Measurements from ENCODE around the gene SKAP1.
"Not testable (repeated sequence)": the region's sequence is repeated elsewhere in the genome, so short reads cannot be mapped to it uniquely, and the experiment has no call there.

The SKAP1 gene

GRCh38 chr17:48420823-48421222 lies 9.2 kb downstream of the SKAP1 start:
- H3K4me3 ChIP-seq (ENCODE audit: low read length): no peak overlapping the region
- no peak overlapping the region for H3K9ac ChIP-seq (ENCODE audit: low read length)
- no peaks in the 10 kb centered on the region for H4K20me1 ChIP-seq (ENCODE audit: insufficient read depth, low read length)
- H3K4me1 ChIP-seq (ENCODE audit: low read length): 0 out of 2 replicates have a peak, but pooled peaks cover 2% of the 10 kb centered on the region
- H2AFZ ChIP-seq (ENCODE audit: low read depth, low read length): no peak overlapping the region
- H3K9me3 ChIP-seq (ENCODE audit: insufficient read depth, low read length): no peaks in the 10 kb centered on the region
- no peaks in the 10 kb centered on the region for H3K79me2 ChIP-seq (ENCODE audit: low read length)
- H3K4me2 ChIP-seq (ENCODE audit: low read length): no peak overlapping the region
- H3K27me3 ChIP-seq (ENCODE audit: low read depth, low read length): no peaks in the 10 kb centered on the region
- H3K27ac ChIP-seq (ENCODE audit: low read length): no peak overlapping the region
- no peak for TF ChIP-seq EZH2phosphoT487 (IDR thresholded peaks at IDR 0.05; ENCODE audit: low read depth)
- TF ChIP-seq CTCF (IDR thresholded peaks at IDR 0.05; ENCODE audit: low read depth, low read length): no peak
- H3K36me3 ChIP-seq (replicated peaks; ENCODE audit: low read depth, low read length): no peaks in the 10 kb centered on the region

GRCh38 chr17:48416971-48417370 lies 13.0 kb downstream of the SKAP1 start:
- no peak overlapping the region for H3K9ac ChIP-seq (ENCODE audit: low read length)
- no peaks in the 10 kb centered on the region for H3K36me3 ChIP-seq (replicated peaks; ENCODE audit: low read depth, low read length)
- H3K4me1 ChIP-seq (ENCODE audit: low read length): 0 out of 2 replicates have a peak, but pooled peaks cover 2% of the 10 kb centered on the region
- TF ChIP-seq EZH2phosphoT487 (IDR thresholded peaks at IDR 0.05; ENCODE audit: low read depth) (no peak), CTCF (IDR thresholded peaks at IDR 0.05; ENCODE audit: low read depth, low read length) (no peak)
- no peak overlapping the region for H3K4me2 ChIP-seq (ENCODE audit: low read length)
- H2AFZ ChIP-seq (ENCODE audit: low read depth, low read length): no peak overlapping the region
- no peaks in the 10 kb centered on the region for H4K20me1 ChIP-seq (ENCODE audit: insufficient read depth, low read length)
- no peaks in the 10 kb centered on the region for H3K79me2 ChIP-seq (ENCODE audit: low read length)
- no peak overlapping the region for H3K27ac ChIP-seq (ENCODE audit: low read length)
- H3K4me3 ChIP-seq (ENCODE audit: low read length): no peak overlapping the region
- H3K27me3 ChIP-seq (ENCODE audit: low read depth, low read length): no peaks in the 10 kb centered on the region
- no peaks in the 10 kb centered on the region for H3K9me3 ChIP-seq (ENCODE audit: insufficient read depth, low read length)

GRCh38 chr17:48413613-48414405 lies 16.2 kb downstream of the SKAP1 start:
- Histone ChIP-seq H3K4me3 (ENCODE audit: low read length) (no peak overlapping the region), H3K27me3 (ENCODE audit: low read depth, low read length) (no peaks in the 10 kb centered on the region), H3K9me3 (ENCODE audit: insufficient read depth, low read length) (no peaks in the 10 kb centered on the region), H3K36me3 (replicated peaks; ENCODE audit: low read depth, low read length) (no peaks in the 10 kb centered on the region), H3K9ac (ENCODE audit: low read length) (no peak overlapping the region), H2AFZ (ENCODE audit: low read depth, low read length) (no peak overlapping the region), H3K79me2 (ENCODE audit: low read length) (no peaks in the 10 kb centered on the region), H4K20me1 (ENCODE audit: insufficient read depth, low read length) (no peaks in the 10 kb centered on the region), H3K4me2 (ENCODE audit: low read length) (no peak overlapping the region), H3K4me1 (ENCODE audit: low read length) (0 out of 2 replicates have a peak, but pooled peaks cover 2% of the 10 kb centered on the region), H3K27ac (ENCODE audit: low read length) (no peak overlapping the region)
- TF ChIP-seq CTCF (IDR thresholded peaks at IDR 0.05; ENCODE audit: low read depth, low read length) (no peak), EZH2phosphoT487 (IDR thresholded peaks at IDR 0.05; ENCODE audit: low read depth) (no peak)

GRCh38 chr17:48412841-48413240 lies 17.2 kb downstream of the SKAP1 start:
- Histone ChIP-seq H3K27ac (ENCODE audit: low read length) (no peak overlapping the region), H3K36me3 (replicated peaks; ENCODE audit: low read depth, low read length) (no peaks in the 10 kb centered on the region), H4K20me1 (ENCODE audit: insufficient read depth, low read length) (no peaks in the 10 kb centered on the region), H3K4me3 (ENCODE audit: low read length) (no peak overlapping the region), H3K9ac (ENCODE audit: low read length) (no peak overlapping the region), H3K27me3 (ENCODE audit: low read depth, low read length) (no peaks in the 10 kb centered on the region), H3K9me3 (ENCODE audit: insufficient read depth, low read length) (no peaks in the 10 kb centered on the region), H3K4me1 (ENCODE audit: low read length) (0 out of 2 replicates have a peak, but pooled peaks cover 2% of the 10 kb centered on the region), H3K4me2 (ENCODE audit: low read length) (no peak overlapping the region), H2AFZ (ENCODE audit: low read depth, low read length) (no peak overlapping the region), H3K79me2 (ENCODE audit: low read length) (no peaks in the 10 kb centered on the region)
- TF ChIP-seq EZH2phosphoT487 (IDR thresholded peaks at IDR 0.05; ENCODE audit: low read depth) (no peak), CTCF (IDR thresholded peaks at IDR 0.05; ENCODE audit: low read depth, low read length) (no peak)

GRCh38 chr17:48410821-48411220 lies 19.2 kb downstream of the SKAP1 start:
- H3K27me3 ChIP-seq (ENCODE audit: low read depth, low read length); H3K9ac ChIP-seq (ENCODE audit: low read length); H3K36me3 ChIP-seq (replicated peaks; ENCODE audit: low read depth, low read length); H2AFZ ChIP-seq (ENCODE audit: low read depth, low read length); H3K79me2 ChIP-seq (ENCODE audit: low read length); H4K20me1 ChIP-seq (ENCODE audit: insufficient read depth, low read length); H3K27ac ChIP-seq (ENCODE audit: low read length); H3K9me3 ChIP-seq (ENCODE audit: insufficient read depth, low read length); H3K4me3 ChIP-seq (ENCODE audit: low read length); H3K4me1 ChIP-seq (ENCODE audit: low read length); H3K4me2 ChIP-seq (ENCODE audit: low read length): not testable (repeated sequence)
